Jurkat, Clone E6-1 (cell line): ENCODE data around the gene PCDHGA6.
"Not testable (repeated sequence)": the region's sequence is repeated elsewhere in the genome, so short reads cannot be mapped to it uniquely, and the experiment has no call there.

Experiments used
- DNase-seq: peaks from one replicate; pipeline ENCODE4 v3.0.0-alpha.2; 2011; ENCODE audit warnings: low read depth, low spot score
- H3K4me3 ChIP-seq: 2 replicates; pipeline ENCODE4 v1.5.1; 2011; ENCODE audit warnings: mild to moderate bottlenecking, low read length, control low read depth, moderate library complexity

PCDHGA6 gene

DNA sequence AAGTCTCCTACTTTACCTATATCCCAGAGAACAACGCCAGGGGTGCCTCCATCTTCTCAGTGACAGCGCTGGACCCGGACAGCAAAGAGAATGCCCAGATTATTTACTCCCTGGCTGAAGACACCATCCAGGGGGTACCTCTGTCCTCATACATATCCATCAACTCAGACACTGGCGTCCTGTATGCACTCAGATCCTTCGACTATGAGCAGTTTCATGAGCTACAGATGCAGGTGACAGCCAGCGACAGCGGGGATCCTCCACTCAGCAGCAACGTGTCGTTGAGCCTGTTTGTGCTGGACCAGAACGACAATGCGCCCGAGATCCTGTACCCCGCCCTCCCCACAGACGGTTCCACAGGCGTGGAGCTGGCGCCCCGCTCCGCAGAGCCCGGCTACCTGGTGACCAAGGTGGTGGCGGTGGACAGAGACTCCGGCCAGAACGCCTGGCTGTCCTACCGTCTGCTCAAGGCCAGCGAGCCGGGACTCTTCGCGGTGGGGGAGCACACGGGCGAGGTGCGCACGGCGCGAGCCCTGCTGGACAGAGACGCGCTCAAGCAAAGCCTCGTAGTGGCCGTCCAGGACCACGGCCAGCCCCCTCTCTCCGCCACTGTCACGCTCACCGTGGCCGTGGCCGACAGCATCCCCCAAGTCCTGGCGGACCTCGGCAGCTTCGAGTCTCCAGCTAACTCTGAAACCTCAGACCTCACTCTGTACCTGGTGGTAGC is 41.0 kb downstream of the PCDHGA6 start:
- DNase-seq, H3K4me3 ChIP-seq: not testable (repeated sequence)

DNA sequence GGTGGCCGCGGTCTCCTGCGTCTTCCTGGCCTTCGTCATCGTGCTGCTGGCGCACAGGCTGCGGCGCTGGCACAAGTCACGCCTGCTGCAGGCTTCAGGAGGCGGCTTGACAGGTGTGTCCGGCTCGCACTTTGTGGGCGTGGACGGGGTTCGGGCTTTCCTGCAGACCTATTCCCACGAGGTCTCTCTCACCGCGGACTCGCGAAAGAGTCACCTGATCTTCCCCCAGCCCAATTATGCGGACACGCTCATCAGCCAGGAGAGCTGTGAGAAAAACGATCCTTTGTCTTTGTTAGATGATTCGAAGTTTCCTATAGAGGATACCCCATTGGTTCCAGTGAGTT is 41.6 kb downstream of the PCDHGA6 start:
- DNase-seq, H3K4me3 ChIP-seq: not testable (repeated sequence)

DNA sequence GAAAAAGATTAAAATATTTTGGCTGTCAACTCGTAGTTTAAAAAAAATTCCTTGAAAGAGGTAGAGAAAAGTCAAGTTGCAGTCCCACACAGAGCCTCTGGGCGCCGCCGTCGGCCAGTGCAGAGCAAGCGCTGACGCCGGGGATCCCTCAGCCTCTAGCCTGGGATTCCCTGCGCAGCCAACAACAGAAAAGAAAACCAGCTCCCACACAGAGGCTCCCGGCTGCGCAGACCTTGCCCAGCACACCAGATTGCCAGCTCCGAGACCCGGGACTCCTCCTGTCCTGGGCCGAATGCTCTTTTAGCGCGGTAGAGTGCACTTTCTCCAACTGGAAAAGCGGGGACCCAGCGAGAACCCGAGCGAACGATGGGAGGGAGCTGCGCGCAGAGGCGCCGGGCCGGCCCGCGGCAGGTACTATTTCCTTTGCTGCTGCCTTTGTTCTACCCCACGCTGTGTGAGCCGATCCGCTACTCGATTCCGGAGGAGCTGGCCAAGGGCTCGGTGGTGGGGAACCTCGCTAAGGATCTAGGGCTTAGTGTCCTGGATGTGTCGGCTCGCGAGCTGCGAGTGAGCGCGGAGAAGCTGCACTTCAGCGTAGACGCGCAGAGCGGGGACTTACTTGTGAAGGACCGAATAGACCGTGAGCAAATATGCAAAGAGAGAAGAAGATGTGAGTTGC is 43.9 kb downstream of the PCDHGA6 start, which contains the start of gene PCDHGB7:
TSS of gene PCDHGB7 (plus strand) at position 184 of the 679 bp plus-strand sequence. CDS start at position 367, 183 bp downstream.
- H3K4me3 ChIP-seq, result not testable (repeated sequence)

DNA sequence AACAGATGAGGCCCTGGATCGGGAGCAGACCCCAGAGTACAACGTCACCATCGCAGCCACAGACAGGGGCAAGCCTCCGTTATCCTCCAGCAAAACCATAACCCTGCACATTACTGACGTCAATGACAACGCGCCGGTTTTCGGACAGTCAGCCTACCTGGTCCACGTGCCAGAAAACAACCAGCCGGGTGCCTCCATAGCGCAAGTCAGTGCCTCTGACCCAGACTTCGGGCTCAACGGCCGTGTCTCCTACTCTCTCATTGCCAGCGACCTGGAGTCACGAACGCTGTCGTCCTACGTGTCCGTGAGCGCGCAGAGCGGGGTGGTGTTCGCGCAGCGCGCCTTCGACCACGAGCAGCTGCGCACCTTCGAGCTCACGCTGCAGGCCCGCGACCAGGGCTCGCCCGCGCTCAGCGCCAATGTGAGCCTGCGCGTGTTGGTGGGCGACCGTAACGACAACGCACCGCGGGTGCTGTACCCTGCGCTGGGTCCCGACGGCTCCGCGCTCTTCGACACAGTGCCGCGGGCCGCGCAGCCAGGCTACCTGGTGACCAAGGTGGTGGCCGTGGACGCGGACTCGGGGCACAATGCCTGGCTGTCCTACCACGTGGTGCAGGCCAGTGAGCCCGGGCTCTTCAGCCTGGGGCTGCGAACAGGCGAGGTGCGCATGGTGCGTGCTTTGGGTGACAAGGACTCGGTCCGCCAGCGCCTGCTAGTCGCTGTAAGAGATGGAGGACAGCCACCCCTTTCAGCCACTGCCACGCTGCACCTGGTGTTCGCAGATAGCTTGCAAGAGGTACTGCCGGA is 45.6 kb downstream of the PCDHGA6 start:
- no peak overlapping the region for H3K4me3 ChIP-seq

More for the DNA sequence above, 43.9 kb downstream of the PCDHGA6 start, which contains the start of gene PCDHGB7:
- DNase-seq, result peak; percentile 26

DNA sequence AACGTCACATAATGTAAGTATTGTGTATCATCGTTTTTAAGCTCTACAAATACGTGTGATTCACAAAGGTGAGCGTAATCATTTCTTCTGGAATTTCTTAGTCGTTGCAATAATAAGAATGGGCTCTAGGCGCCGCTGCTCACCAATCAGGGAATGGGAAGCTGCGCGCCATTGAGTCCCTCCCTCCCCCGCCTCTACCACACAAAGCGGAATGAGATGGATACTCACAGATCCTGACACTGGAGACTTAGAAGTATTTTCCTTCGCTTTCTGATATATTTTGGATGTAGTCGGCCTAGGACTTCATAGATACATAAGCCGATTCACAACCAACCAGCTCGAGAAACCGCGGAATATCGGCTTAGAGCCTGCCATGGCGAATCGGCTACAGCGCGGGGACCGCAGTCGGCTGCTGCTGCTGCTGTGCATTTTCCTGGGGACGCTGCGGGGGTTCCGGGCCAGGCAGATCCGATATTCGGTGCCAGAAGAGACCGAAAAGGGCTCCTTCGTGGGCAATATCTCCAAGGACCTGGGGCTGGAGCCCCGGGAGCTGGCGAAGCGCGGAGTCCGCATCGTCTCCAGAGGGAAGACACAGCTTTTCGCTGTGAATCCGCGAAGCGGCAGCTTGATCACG is 47.3 kb downstream of the PCDHGA6 start, which contains the start of gene PCDHGA11:
TSS of gene PCDHGA11 (plus strand) at position 197 of the 634 bp plus-strand sequence. CDS start at position 374, 177 bp downstream.
- no peak within 1 kb of the TSS for H3K4me3 ChIP-seq
- peak; percentile 24 for DNase-seq

More for the DNA sequence above, 45.6 kb downstream of the PCDHGA6 start:
- DNase-seq, result no peak

DNA sequence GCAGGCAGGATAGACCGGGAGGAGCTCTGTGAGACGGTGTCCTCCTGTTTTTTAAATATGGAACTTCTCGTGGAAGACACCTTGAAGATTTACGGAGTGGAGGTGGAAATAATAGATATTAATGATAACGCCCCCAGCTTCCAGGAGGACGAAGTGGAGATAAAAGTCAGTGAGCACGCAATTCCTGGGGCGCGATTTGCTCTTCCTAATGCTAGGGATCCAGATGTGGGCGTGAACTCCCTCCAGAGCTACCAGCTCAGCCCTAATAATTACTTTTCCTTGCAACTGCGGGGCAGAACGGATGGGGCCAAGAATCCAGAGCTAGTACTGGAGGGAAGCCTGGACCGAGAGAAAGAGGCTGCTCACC is 47.8 kb downstream of the PCDHGA6 start:
- no peak for DNase-seq
- H3K4me3 ChIP-seq, result no peak overlapping the region

DNA sequence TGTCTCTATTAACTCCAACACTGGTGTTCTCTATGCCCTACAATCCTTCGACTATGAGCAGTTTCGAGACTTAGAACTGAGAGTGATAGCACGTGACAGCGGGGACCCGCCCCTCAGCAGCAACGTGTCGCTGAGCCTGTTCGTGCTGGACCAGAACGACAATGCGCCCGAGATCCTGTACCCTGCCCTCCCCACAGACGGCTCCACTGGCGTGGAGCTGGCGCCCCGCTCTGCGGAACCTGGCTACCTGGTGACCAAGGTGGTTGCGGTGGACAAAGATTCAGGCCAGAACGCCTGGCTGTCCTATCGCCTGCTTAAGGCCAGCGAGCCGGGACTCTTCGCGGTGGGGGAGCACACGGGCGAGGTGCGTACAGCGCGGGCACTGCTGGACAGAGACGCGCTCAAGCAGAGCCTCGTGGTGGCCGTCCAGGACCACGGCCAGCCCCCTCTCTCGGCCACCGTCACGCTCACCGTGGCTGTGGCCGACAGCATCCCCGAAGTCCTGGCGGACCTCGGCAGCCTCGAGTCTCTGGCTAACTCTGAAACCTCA is 49.1 kb downstream of the PCDHGA6 start:
- DNase-seq, result no peak
- H3K4me3 ChIP-seq, result no peak overlapping the region

DNA sequence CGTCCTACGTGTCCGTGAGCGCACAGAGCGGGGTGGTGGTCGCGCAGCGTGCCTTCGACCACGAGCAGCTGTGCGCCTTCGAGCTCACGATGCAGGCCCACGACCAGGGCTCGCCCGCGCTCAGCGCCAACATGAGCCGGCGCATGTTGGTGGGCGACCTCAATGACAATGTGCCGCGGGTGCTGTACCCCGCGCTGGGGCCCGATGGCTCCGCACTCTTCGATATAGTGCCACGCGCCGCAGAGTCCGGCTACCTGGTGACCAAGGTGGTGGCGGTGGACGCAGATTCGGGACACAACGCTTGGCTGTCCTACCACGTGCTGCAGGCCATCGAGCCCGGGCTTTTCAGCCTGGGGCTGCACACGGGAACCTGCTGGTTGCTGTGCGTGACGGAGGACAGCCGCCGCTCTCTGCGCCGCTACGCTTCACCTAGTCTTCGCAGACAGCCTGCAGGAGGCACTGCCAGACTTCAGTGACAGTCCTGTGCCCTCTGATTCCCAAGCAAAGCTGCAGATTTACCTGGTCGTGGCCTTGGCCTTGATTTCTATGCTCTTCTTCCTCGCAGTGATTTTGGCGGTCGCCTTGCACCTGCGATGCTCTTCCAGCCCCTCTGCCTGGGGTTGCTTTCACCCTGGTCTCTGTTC is 54.2 kb downstream of the PCDHGA6 start:
- H3K4me3 ChIP-seq, result no peak overlapping the region
- no peak for DNase-seq
